ENCODE results near the gene SKOR1.

Gene SKOR1

GRCh38 chr15:67779549-67780111, 45.7 kb upstream of the SKOR1 start:
- DNase-seq (ENCODE audit: low read depth): no peak
- TF ChIP-seq CTCF (IDR thresholded peaks at IDR 0.05; ENCODE audit: control insufficient read depth, extremely low read depth, insufficient read depth): no peak
- H3K4me3 ChIP-seq (ENCODE audit: low read depth, low read length): no peak overlapping the region

- no peak overlapping the region for H3K4me3 ChIP-seq (ENCODE audit: low read depth, low read length)
- no peak for DNase-seq (ENCODE audit: low read depth)
- TF ChIP-seq CTCF (IDR thresholded peaks at IDR 0.05; ENCODE audit: control insufficient read depth, extremely low read depth, insufficient read depth): no peak
Measured at GRCh38 chr15:67781061-67781460, 44.2 kb upstream of the SKOR1 start.

- no peak overlapping the region for H3K4me3 ChIP-seq (ENCODE audit: low read depth, low read length)
- no peak for TF ChIP-seq CTCF (IDR thresholded peaks at IDR 0.05; ENCODE audit: control insufficient read depth, extremely low read depth, insufficient read depth)
- no peak for DNase-seq (ENCODE audit: low read depth)
Measured at GRCh38 chr15:67781907-67782690, 43.2 kb upstream of the SKOR1 start.

GRCh38 chr15:67782691-67782991, 42.7 kb upstream of the SKOR1 start:
- DNase-seq (ENCODE audit: low read depth): no peak
- no peak for TF ChIP-seq CTCF (IDR thresholded peaks at IDR 0.05; ENCODE audit: control insufficient read depth, extremely low read depth, insufficient read depth)
- no peak overlapping the region for H3K4me3 ChIP-seq (ENCODE audit: low read depth, low read length)

GRCh38 chr15:67783303-67783702, 42.0 kb upstream of the SKOR1 start:
- DNase-seq (ENCODE audit: low read depth): no peak

GRCh38 chr15:67784090-67784781, 41.1 kb upstream of the SKOR1 start:
- no peak for TF ChIP-seq CTCF (IDR thresholded peaks at IDR 0.05; ENCODE audit: control insufficient read depth, extremely low read depth, insufficient read depth)
- no peak for DNase-seq (ENCODE audit: low read depth)
- no peak overlapping the region for H3K4me3 ChIP-seq (ENCODE audit: low read depth, low read length)

More at GRCh38 chr15:67783303-67783702, 42.0 kb upstream of the SKOR1 start:
- TF ChIP-seq CTCF (IDR thresholded peaks at IDR 0.05; ENCODE audit: control insufficient read depth, extremely low read depth, insufficient read depth): no peak
- no peak overlapping the region for H3K4me3 ChIP-seq (ENCODE audit: low read depth, low read length)
